Aorta (tissue), 5 donors: ENCODE measurements around the gene LRCH1. TPM values are rescaled to one million over a fixed set of nuclear protein-coding genes. Genes with fewer than 3 reads are reported as not detected.

ENCODE experiments used
- ATAC-seq: fragments of 200-7000 bp; cut with Tn5 transposase; one replicate; pipeline ENCODE4 v1.9.1; 2022; ENCODE audit warnings: moderate library complexity; ENCODE audit not compliant: low FRiP score
- DNase-seq, 2 donors: peaks; one replicate each; pipeline ENCODE4 v3.0.0-alpha.2; 2020
- H3K27ac ChIP-seq, 2 donors: one replicate each; pipeline ENCODE4 v1.5.1; 2013; ENCODE audit warnings: low read length in 2 of 2, mild to moderate bottlenecking in 2 of 2, moderate library complexity in 2 of 2, control low read depth in 1 of 2, inconsistent platforms in 1 of 2, low read depth in 1 of 2
- H3K27me3 ChIP-seq, 2 donors: one replicate each; pipeline ENCODE4 v1.6.1; 2013; ENCODE audit warnings: control low read depth in 1 of 2, low read length in 1 of 2, mild to moderate bottlenecking in 1 of 2, moderate library complexity in 1 of 2; ENCODE audit not compliant: insufficient read depth in 2 of 2, control insufficient read depth in 1 of 2
- H3K36me3 ChIP-seq, 2 donors: one replicate each; pipeline ENCODE4 v1.6.1; 2013; ENCODE audit warnings: control low read depth in 1 of 2, low read length in 1 of 2, mild to moderate bottlenecking in 1 of 2; ENCODE audit not compliant: insufficient read depth in 2 of 2, control insufficient read depth in 1 of 2
- H3K4me1 ChIP-seq, 2 donors: one replicate each; pipeline ENCODE4 v1.6.1; 2013; ENCODE audit warnings: low read length in 2 of 2, control low read depth in 1 of 2, mild to moderate bottlenecking in 1 of 2, moderate library complexity in 1 of 2; ENCODE audit not compliant: insufficient read depth in 2 of 2, control insufficient read depth in 1 of 2
- H3K4me3 ChIP-seq, 2 donors: one replicate each; pipeline ENCODE4 v1.5.1; 2013; ENCODE audit warnings: low read length in 2 of 2, control low read depth in 1 of 2, mild to moderate bottlenecking in 1 of 2
- H3K9me3 ChIP-seq: one replicate; pipeline ENCODE4 v1.6.1; 2013; ENCODE audit warnings: mild to moderate bottlenecking, low read length; ENCODE audit not compliant: control insufficient read depth
- WGBS, 2 donors: extraction: QIAGEN DNeasy Blood & Tissue Kit; methylation state at CpG; one replicate each; pipeline ENCODE4 v1.1.7; 2013; 5-methylcytosine and 5-hydroxymethylcytosine counted together
- intact Hi-C, 2 donors: fragments of 100-400 bp; cut with DNase I; formaldehyde crosslinking; loops; one replicate each; pipeline versions ENCODE4 v1.14.2 to v1.15.0; 2022
- polyA plus RNA-seq, 2 donors: library from polyadenylated mRNA; stranded (reverse); fragments of 200-250 nt; gene quantifications; one replicate each; pipeline ENCODE4 v1.2.3, GENCODE V29; 2013
- total RNA-seq, 2 donors: library from RNA; stranded (reverse); fragmentation: NEBNext Ultra II Directional; extraction: Animal tissue kit (Norgen Biotek cat#: 25700); gene quantifications; one replicate each; pipeline ENCODE4 v1.2.1, GENCODE V29; 2021
- donor health status: healthy with polysubstance abuse.
- donor health status: Bipolar disorder and iron deficiency.
- donor health status: DM: no; HTN: no; CAD: no.
- donor health status: DM: no; HTN: no; CAD: no.
- donor health status: DM: yes; HTN: yes; CAD: no.

LRCH1 gene
- total and polyA plus RNA-seq, 4 donors: 12.3 to 46.5 (median 28.8) TPM

DNA sequence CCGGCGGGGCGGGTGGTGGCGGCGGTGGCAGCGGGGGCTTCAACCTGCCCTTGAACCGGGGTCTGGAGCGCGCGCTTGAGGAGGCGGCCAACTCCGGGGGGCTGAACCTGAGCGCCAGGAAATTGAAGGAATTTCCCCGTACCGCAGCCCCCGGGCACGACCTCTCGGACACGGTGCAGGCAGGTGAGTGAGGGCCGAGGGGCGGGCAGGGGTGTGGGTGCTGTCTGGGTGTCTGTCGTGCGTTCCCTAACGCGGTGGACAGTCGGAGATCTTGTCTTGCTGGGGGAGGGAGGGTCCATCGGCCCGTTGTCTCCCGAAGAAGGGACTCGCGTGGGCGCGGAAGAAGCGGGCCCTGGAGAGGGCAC lies 533 bp downstream of the LRCH1 start:
- 0% methylated on average over 34 of the region's 34 CpGs for WGBS, 2 donors
- H3K36me3 ChIP-seq: no peaks in the 10 kb centered on the region
- peak overlapping the region; percentile 48 to 73 for H3K27ac ChIP-seq
- intact Hi-C loops: loop anchor here (2.0 to 10.0 kb wide), 4 partner anchors 51 to 124 kb away; no protein-coding TSS in a partner anchor
- H3K27me3 ChIP-seq: no peaks in the 10 kb centered on the region
- ATAC-seq (peak; percentile 21), DNase-seq (no peak)
- no peaks in the 10 kb centered on the region for H3K9me3 ChIP-seq
- H3K4me1 ChIP-seq: no peaks in the 10 kb centered on the region
- H3K4me3 ChIP-seq: peak overlapping the region; percentile 68 to 98

- intact Hi-C loops: loop anchor here (2.0 to 10.0 kb wide), 4 partner anchors 51 to 123 kb away; no protein-coding TSS in a partner anchor
- ATAC-seq: peak; percentile 84
- H3K4me1 ChIP-seq: no peaks in the 10 kb centered on the region
- H3K27me3 ChIP-seq: no peaks in the 10 kb centered on the region
- WGBS, 2 donors: 0% methylated on average over 72 to 75 of the region's 75 CpGs
- H3K9me3 ChIP-seq: no peaks in the 10 kb centered on the region
- H3K27ac ChIP-seq: peak overlapping the region; percentile 48 to 73
- no peaks in the 10 kb centered on the region for H3K36me3 ChIP-seq
- DNase-seq: peak; percentile 87 to 91
- H3K4me3 ChIP-seq: peak overlapping the region; percentile 68 to 98
These were observed 1.2 kb downstream of the LRCH1 start for GRCh38 chr13:46553886-46554858.

DNA sequence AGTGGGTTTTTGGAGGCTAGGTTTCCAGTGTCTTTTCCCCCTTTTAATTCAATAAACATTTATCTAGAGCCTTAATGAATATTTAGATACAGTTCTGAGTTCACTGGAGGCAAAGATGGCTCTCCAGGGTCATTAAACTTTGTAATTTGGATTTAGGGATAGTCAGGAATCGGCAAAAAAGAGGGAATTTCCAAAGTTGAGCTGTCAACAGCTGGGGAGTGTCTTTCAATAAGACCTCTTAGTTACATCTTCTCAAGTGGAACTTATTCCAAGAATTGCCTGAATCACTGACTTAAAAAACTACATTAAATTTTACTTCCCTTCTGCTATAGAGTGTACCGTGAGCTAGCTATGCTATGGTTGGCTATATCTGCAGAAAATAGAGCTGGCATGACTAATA lies 2.0 kb downstream of the LRCH1 start:
- Histone ChIP-seq H3K36me3 (no peaks in the 10 kb centered on the region), H3K27ac (peak overlapping the region; percentile 7 to 48), H3K27me3 (no peaks in the 10 kb centered on the region), H3K4me3 (peak overlapping the region; percentile 68 to 98), H3K9me3 (no peaks in the 10 kb centered on the region), H3K4me1 (no peaks in the 10 kb centered on the region)
- no peak for ATAC-seq
- intact Hi-C loops: loop anchor here (5.0 to 10.0 kb wide), 4 partner anchors 50 to 122 kb away; no protein-coding TSS in a partner anchor
- no peak for DNase-seq
- WGBS, 2 donors: 3 to 7% methylated on average over 2 of the region's 2 CpGs

DNA sequence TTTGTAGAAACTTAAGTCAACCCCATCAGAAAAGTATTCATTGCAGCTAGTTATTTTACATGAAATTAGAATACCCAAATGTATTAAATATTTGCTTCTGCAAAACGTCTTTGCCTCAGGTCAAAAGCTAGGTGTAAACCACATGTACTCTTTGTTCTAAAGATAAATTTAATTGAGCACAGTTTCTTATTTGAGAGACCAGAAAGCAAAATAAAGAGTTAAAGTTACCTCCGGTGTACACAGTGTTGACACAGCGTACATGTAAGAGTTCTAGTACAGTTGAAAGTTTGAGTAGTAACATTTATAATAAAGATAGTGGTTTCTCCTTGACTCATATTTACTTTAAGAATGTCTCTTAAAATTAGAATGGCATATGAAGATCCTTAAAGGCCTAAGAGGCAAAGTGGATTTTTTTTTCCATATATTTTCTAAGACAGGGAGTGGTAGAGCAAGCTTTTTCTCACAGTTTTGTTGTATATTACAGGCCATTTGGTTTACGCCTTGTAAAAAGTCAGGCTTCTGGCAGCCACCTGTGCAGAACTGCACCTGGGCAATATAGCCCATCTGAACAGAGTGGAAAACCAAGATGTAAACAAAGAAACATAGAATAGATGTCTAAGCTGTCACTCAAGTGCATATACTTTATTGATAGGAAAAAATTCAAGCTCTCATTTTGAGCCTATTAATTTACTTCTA lies 2.9 kb downstream of the LRCH1 start:
- H3K27ac ChIP-seq: no peak overlapping the region
- intact Hi-C loops: loop anchor here (5.0 to 10.0 kb wide), 3 partner anchors 49 to 119 kb away; no protein-coding TSS in a partner anchor
- no peak overlapping the region for H3K4me3 ChIP-seq
- no peaks in the 10 kb centered on the region for H3K27me3 ChIP-seq
- WGBS, 2 donors: 21 to 23% methylated on average over 4 of the region's 4 CpGs
- no peak for ATAC-seq
- DNase-seq: no peak
- no peaks in the 10 kb centered on the region for H3K36me3 ChIP-seq
- H3K9me3 ChIP-seq: no peaks in the 10 kb centered on the region
- H3K4me1 ChIP-seq: no peaks in the 10 kb centered on the region

DNA sequence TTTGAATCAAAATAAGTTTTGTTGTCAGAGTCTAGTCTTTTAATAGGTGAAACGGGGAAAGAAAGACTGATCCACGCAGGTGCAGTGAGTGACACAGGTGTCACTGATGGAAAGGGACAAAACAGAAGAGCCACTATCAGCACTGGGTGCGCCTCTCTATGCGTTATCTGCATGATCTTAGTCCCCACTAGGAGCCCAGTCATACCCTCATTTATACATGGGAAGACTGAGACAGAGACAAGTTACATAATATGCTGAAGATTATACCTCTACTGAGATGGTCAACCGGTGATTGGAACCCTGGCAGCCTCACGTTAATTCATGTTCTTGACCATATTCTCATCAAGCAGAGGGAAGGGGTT lies 3.4 kb downstream of the LRCH1 start:
- Histone ChIP-seq H3K4me1 (peaks cover under 1 to 1% of the 10 kb centered on the region in 2 donors), H3K9me3 (no peaks in the 10 kb centered on the region), H3K27ac (no peak overlapping the region), H3K4me3 (no peak overlapping the region), H3K36me3 (no peaks in the 10 kb centered on the region), H3K27me3 (no peaks in the 10 kb centered on the region)
- no peak for DNase-seq
- intact Hi-C loops: loop anchor here (5.0 to 10.0 kb wide), 3 partner anchors 48 to 118 kb away; no protein-coding TSS in a partner anchor
- WGBS, 2 donors: 76% methylated on average over 6 of the region's 6 CpGs
- ATAC-seq: no peak

DNA sequence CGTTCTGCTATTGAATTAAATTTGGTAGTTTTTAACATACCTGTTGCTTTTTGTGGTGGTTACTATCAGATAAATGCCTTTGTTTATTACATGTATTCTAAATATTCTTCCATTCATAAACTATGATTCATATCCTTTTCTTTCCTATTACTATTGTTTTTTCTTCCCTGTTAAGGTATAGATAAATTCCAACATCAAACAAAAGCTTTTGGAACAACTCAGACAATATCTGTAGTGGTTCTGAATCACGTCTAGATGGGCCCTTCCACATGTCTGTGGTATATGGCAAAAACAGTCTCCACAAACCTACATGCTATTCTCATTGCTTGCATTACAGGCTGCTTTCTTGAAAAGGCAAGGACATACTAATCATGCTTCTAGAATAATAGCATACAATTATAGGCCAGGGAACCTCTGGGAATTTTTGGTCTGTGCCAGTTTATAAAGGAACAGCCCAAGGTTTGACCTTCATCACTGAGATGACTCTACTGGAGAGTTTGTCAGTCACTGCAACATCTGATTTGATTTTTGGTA lies 6.4 kb downstream of the LRCH1 start:
- Histone ChIP-seq H3K4me3 (no peak overlapping the region), H3K4me1 (peaks cover 3 to 4% of the 10 kb centered on the region in 2 donors), H3K9me3 (no peaks in the 10 kb centered on the region), H3K27me3 (no peaks in the 10 kb centered on the region), H3K36me3 (peaks cover 0 to 1% of the 10 kb centered on the region in 2 donors), H3K27ac (no peak overlapping the region)
- 52 to 56% methylated on average over 2 of the region's 2 CpGs for WGBS, 2 donors
- ATAC-seq: no peak
- intact Hi-C loops: loop anchor here (5.0 to 10.0 kb wide), 3 partner anchors 45 to 115 kb away; no protein-coding TSS in a partner anchor
- no peak for DNase-seq

- intact Hi-C loops: no loop called here
- Histone ChIP-seq H3K27me3 (no peaks in the 10 kb centered on the region), H3K36me3 (peaks cover 0 to 1% of the 10 kb centered on the region in 2 donors), H3K9me3 (no peaks in the 10 kb centered on the region), H3K4me3 (no peak overlapping the region), H3K4me1 (peaks cover 4% of the 10 kb centered on the region in 2 donors), H3K27ac (no peak overlapping the region)
- ATAC-seq (no peak), DNase-seq (no peak)
These were observed 7.8 kb downstream of the LRCH1 start for GRCh38 chr13:46560778-46561177.

DNA sequence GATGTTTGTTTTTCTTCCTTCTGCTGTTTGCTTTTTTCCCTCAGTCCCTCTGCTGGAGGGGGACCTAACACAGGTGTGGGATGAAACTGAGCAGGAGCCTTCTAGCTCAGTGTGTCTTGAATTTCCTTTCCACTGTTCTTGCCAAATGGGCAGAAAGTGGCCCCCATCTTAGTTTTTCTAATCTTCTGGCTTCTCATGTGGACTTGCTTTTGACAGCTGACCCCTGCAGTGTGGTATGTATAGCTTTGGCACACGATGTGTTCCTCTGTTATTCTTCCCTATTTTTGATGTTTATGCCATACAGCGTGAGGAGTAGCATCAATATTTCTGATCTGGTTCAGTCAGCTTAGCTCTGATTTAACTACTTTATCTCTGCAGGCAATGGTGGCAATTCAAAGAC lies 8.3 kb downstream of the LRCH1 start:
- H3K27ac ChIP-seq: peak overlapping the region in 1 of 2 donors; percentile 33
- peaks cover 4% of the 10 kb centered on the region in 2 donors for H3K4me1 ChIP-seq
- H3K4me3 ChIP-seq: no peak overlapping the region
- no peaks in the 10 kb centered on the region for H3K27me3 ChIP-seq
- DNase-seq (no peak), ATAC-seq (no peak)
- H3K36me3 ChIP-seq: peaks cover 0 to 1% of the 10 kb centered on the region in 2 donors
- no peaks in the 10 kb centered on the region for H3K9me3 ChIP-seq
- 9 to 23% methylated on average over 2 of the region's 2 CpGs for WGBS, 2 donors
- intact Hi-C loops: no loop called here
